Stomach (tissue), 4 donors: Measurements from ENCODE around the gene LRRC34.

Experiments used
- POLR2A ChIP-seq, 4 donors: fragments of 450-650 bp; IDR thresholded peaks; one replicate each; pipeline ENCODE4 v1.6.1; 2016; ENCODE audit warnings: antibody characterized with exemption in 4 of 4, control low read depth in 2 of 4, mild to moderate bottlenecking in 1 of 4, moderate library complexity in 1 of 4
- TF ChIP-seq, protein P1 (sequence below), 7 experiments: fragments of 450-650 bp in 4 of 7; fragments of 200-600 bp in 3 of 7; sonication (generic) in 3 of 7; IDR thresholded peaks; one replicate each; pipeline ENCODE4 v1.5.1; 2016 to 2019; ENCODE audit warnings: antibody characterized with exemption in 7 of 7, control low read depth in 2 of 7, mild to moderate bottlenecking in 1 of 7

DNA sequence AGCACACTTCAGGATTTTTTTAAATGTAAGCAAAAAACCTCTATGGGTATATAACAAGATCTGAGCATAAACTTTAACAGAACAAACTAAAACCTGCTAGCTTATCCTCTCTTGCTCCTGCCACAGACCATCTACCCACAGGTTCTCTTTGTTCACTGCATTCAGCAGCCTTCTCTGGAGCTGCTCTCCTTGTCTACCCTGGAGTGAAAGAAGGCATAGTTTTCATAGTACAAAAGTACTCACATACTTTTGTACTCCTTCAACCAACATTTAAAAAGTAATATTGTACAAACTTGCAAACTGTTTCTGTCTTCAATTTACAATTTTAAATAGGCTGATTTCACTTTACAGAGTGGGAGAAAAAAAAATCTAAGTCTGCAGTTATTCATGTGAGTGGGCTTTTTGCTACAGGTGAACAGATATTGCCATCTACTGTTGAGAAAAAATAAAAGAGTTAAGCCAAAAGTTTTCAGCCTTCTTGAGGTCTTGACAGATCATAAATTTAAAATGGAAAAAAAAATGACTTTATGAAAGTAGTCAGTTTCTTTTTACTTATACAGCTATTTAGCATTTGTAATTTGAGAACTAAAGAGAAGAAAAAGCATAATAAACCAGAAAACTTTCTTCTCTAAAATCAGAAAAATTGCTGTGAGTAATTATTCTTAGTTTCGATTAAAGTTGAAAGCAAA is 68.2 kb downstream of the LRRC34 start:
- TF ChIP-seq, protein P1, sequence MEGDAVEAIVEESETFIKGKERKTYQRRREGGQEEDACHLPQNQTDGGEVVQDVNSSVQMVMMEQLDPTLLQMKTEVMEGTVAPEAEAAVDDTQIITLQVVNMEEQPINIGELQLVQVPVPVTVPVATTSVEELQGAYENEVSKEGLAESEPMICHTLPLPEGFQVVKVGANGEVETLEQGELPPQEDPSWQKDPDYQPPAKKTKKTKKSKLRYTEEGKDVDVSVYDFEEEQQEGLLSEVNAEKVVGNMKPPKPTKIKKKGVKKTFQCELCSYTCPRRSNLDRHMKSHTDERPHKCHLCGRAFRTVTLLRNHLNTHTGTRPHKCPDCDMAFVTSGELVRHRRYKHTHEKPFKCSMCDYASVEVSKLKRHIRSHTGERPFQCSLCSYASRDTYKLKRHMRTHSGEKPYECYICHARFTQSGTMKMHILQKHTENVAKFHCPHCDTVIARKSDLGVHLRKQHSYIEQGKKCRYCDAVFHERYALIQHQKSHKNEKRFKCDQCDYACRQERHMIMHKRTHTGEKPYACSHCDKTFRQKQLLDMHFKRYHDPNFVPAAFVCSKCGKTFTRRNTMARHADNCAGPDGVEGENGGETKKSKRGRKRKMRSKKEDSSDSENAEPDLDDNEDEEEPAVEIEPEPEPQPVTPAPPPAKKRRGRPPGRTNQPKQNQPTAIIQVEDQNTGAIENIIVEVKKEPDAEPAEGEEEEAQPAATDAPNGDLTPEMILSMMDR (IDR thresholded peaks at IDR 0.05): peak in 4 of 7 experiments; percentile 13 to 55 (median 37)
- no peak for TF ChIP-seq POLR2A (IDR thresholded peaks at IDR 0.05)
